Sigmoid colon (tissue), 7 donors: Measurements from ENCODE around the gene CCDC171. TPM values are rescaled to one million over a fixed set of nuclear protein-coding genes. Genes with fewer than 3 reads are reported as not detected.

Experiments
- DNase-seq: peaks from one replicate; pipeline ENCODE4 v3.0.0-alpha.2; 2019
- H3K27ac ChIP-seq, 4 donors: fragments of 200-600 bp; sonication (generic); one replicate each; pipeline ENCODE4 v1.5.1; 2016 to 2019; ENCODE audit warnings: mild to moderate bottlenecking in 1 of 4
- H3K27me3 ChIP-seq, 3 donors: fragments of 200-600 bp; sonication (generic); one replicate each; pipeline ENCODE4 v1.5.1; 2019; ENCODE audit warnings: mild to moderate bottlenecking in 1 of 3
- H3K36me3 ChIP-seq, 4 donors: fragments of 200-600 bp; sonication (generic); one replicate each; pipeline ENCODE4 v1.5.1; 2016 to 2019
- H3K4me1 ChIP-seq, 4 donors: fragments of 200-600 bp; sonication (generic); one replicate each; pipeline ENCODE4 v1.5.1; 2017 to 2019
- H3K4me3 ChIP-seq, 4 donors: fragments of 200-600 bp; sonication (generic); one replicate each; pipeline ENCODE4 v1.5.1; 2017 to 2019; ENCODE audit warnings: mild to moderate bottlenecking in 2 of 4, moderate library complexity in 1 of 4
- H3K9me3 ChIP-seq, 4 donors: fragments of 200-600 bp in 3 of 4; sonication (generic) in 3 of 4; one replicate each; pipeline versions ENCODE4 v1.5.1 to v1.6.1; 2013 to 2019
- EP300 ChIP-seq, 4 donors: sonication (generic); formaldehyde crosslinking; IDR thresholded peaks; one replicate each; pipeline ENCODE4 v1.6.1; 2017; ENCODE audit warnings: antibody characterized with exemption in 4 of 4
- POLR2A ChIP-seq, 2 donors: fragments of 450-650 bp; IDR thresholded peaks; one replicate each; pipeline ENCODE4 v1.6.1; 2016; ENCODE audit warnings: antibody characterized with exemption in 2 of 2, mild to moderate bottlenecking in 2 of 2, moderate library complexity in 2 of 2
- POLR2AphosphoS5 ChIP-seq, 4 donors: sonication (generic); formaldehyde crosslinking; IDR thresholded peaks; one replicate each; pipeline ENCODE4 v1.6.1; 2017; ENCODE audit warnings: antibody characterized with exemption in 4 of 4
- WGBS, 2 donors: extraction: QIAGEN DNeasy Blood & Tissue Kit; methylation state at CpG; one replicate each; pipeline ENCODE4 v1.1.7; 2013; 5-methylcytosine and 5-hydroxymethylcytosine counted together
- intact Hi-C: fragments of 100-400 bp; cut with DNase I; formaldehyde crosslinking; loops from one replicate; pipeline ENCODE4 v1.15.1; 2023
- polyA plus RNA-seq, 3 donors: library from polyadenylated mRNA; stranded (reverse); fragments of 200-250 nt; gene quantifications; one replicate each; pipeline ENCODE4 v1.2.3, GENCODE V29; 2013
- total RNA-seq, 4 donors: library from RNA; depleted of rRNA; stranded (reverse); fragments of >200 nt; gene quantifications; one replicate each; pipeline ENCODE4 v1.1.0, GENCODE V29; 2016
- TF ChIP-seq, protein P1 (sequence below), 4 experiments: fragments of 450-650 bp in 3 of 4; fragments of 200-600 bp in 1 of 4; IDR thresholded peaks; one replicate each; pipeline ENCODE4 v1.5.1; 2016 to 2019; ENCODE audit warnings: antibody characterized with exemption in 4 of 4, mild to moderate bottlenecking in 3 of 4, moderate library complexity in 2 of 4
- donor health status: healthy with polysubstance abuse.
- donor health status: Bipolar disorder and iron deficiency.
- donor health status: healthy.

The CCDC171 gene
- total and polyA plus RNA-seq, 7 donors: 0.46 to 6.1 (median 2.9) TPM

DNA sequence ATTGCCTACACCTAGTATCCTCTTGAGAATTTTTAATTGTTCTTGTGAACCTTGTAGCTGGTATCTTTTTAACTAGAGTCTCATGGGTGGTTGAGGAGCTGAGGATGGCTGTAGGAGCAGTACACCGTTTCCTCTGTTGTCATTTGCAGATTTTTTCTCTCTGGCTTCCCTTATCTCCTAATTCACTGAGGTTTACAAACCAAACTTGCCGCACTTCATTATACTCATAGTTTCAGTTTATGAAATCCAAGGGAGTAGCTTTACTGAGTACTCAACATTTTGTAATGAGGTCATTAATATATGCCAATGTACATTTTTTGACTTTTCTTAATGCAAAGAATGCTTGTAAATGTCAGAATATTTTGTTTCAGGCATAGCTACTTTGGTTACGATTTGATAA is 154.2 kb downstream of the CCDC171 start:
- intact Hi-C loops: no loop called here

DNA sequence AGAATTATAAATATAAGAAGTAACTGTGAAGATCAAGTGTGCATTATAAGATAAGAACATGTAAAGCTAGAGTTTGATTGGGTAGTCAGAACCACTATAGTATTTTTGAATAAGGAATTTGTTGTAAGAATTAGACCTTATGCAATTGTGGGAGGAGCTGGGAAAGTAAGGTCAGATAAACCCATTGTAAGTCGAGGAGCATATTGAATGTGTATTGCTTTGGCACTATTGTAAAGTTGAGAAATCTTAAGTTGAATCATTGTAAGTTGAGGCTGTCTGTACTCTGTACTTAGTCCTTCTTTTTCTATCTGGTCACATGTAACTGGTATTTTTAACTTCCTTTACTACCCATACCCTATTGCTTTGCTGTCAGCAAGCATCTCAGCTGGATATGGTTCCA is 158.7 kb downstream of the CCDC171 start:
- H3K36me3 ChIP-seq: no peaks in the 10 kb centered on the region
- 91 to 96% methylated on average over 1 of the region's 1 CpG for WGBS, 2 donors
- TF ChIP-seq, protein P1, sequence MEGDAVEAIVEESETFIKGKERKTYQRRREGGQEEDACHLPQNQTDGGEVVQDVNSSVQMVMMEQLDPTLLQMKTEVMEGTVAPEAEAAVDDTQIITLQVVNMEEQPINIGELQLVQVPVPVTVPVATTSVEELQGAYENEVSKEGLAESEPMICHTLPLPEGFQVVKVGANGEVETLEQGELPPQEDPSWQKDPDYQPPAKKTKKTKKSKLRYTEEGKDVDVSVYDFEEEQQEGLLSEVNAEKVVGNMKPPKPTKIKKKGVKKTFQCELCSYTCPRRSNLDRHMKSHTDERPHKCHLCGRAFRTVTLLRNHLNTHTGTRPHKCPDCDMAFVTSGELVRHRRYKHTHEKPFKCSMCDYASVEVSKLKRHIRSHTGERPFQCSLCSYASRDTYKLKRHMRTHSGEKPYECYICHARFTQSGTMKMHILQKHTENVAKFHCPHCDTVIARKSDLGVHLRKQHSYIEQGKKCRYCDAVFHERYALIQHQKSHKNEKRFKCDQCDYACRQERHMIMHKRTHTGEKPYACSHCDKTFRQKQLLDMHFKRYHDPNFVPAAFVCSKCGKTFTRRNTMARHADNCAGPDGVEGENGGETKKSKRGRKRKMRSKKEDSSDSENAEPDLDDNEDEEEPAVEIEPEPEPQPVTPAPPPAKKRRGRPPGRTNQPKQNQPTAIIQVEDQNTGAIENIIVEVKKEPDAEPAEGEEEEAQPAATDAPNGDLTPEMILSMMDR (IDR thresholded peaks at IDR 0.05): no peak
- TF ChIP-seq POLR2AphosphoS5 (IDR thresholded peaks at IDR 0.05) (no peak), POLR2A (IDR thresholded peaks at IDR 0.05) (no peak), EP300 (IDR thresholded peaks at IDR 0.05) (no peak)
- no peaks in the 10 kb centered on the region for H3K4me1 ChIP-seq
- H3K27me3 ChIP-seq: no peaks in the 10 kb centered on the region
- no peaks in the 10 kb centered on the region for H3K9me3 ChIP-seq
- no peak for DNase-seq
- no peak overlapping the region for H3K4me3 ChIP-seq
- no peak overlapping the region for H3K27ac ChIP-seq
- intact Hi-C loops: no loop called here

More for the DNA sequence above, 154.2 kb downstream of the CCDC171 start:
- H3K9me3 ChIP-seq: no peaks in the 10 kb centered on the region
- no peak overlapping the region for H3K4me3 ChIP-seq
- no peak for TF ChIP-seq POLR2AphosphoS5 (IDR thresholded peaks at IDR 0.05)
- no peak for TF ChIP-seq POLR2A (IDR thresholded peaks at IDR 0.05)
- no peak for TF ChIP-seq EP300 (IDR thresholded peaks at IDR 0.05)
- TF ChIP-seq, protein P1 (IDR thresholded peaks at IDR 0.05): no peak
- no peak for DNase-seq
- no peaks in the 10 kb centered on the region for H3K4me1 ChIP-seq
- WGBS, 2 donors: 95 to 96% methylated on average over 3 of the region's 3 CpGs
- H3K36me3 ChIP-seq: no peaks in the 10 kb centered on the region
- H3K27me3 ChIP-seq: no peaks in the 10 kb centered on the region
- H3K27ac ChIP-seq: no peak overlapping the region

DNA sequence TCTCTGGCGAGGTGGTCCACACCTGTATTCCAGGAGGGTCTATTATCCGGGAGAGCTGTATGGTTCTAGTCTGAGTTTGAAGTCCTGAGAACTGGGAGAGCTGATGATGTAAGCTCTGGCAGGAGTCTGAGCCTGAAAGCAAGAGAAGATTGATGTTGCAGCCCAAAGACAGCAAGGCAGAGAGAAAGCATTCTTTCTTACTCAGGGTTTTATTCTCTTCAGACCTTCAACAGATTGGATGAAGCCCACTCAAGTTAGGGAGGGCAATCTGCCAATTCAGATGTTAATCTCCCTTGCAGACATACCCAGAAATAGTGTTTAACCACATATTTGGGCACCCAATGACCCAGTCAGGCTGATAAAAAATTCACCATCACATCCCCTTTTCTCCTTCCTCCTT is 159.1 kb downstream of the CCDC171 start:
- Histone ChIP-seq H3K9me3 (no peaks in the 10 kb centered on the region), H3K4me3 (no peak overlapping the region), H3K4me1 (no peaks in the 10 kb centered on the region), H3K27ac (no peak overlapping the region), H3K36me3 (no peaks in the 10 kb centered on the region), H3K27me3 (no peaks in the 10 kb centered on the region)
- 93 to 94% methylated on average over 2 of the region's 2 CpGs for WGBS, 2 donors
- TF ChIP-seq, protein P1 (IDR thresholded peaks at IDR 0.05): no peak
- TF ChIP-seq POLR2A (IDR thresholded peaks at IDR 0.05) (no peak), EP300 (IDR thresholded peaks at IDR 0.05) (no peak), POLR2AphosphoS5 (IDR thresholded peaks at IDR 0.05) (no peak)
- no peak for DNase-seq
- intact Hi-C loops: no loop called here

DNA sequence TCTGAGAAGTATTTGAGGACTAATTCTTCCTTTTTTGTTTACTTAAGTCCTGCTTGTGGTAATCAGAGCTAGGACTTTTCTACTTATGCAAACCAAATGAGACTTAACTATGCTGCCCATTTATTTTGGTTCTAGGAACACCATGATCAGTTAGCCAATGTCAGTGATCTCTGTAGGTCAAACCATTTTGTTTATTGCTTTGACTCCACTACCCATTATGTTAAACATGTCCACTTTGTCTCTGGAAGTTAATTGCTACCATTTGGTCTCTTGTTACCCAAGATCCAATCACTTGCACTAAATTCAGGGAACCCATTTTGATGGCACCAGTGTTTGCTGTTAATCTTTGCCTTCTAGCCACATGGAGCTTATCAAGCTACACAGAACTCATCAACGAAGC is 161.9 kb downstream of the CCDC171 start:
- Histone ChIP-seq H3K9me3 (no peaks in the 10 kb centered on the region), H3K27me3 (no peaks in the 10 kb centered on the region), H3K4me3 (no peak overlapping the region), H3K4me1 (no peaks in the 10 kb centered on the region), H3K36me3 (no peaks in the 10 kb centered on the region), H3K27ac (no peak overlapping the region)
- 86 to 95% methylated on average over 1 of the region's 1 CpG for WGBS, 2 donors
- DNase-seq: no peak
- TF ChIP-seq POLR2AphosphoS5 (IDR thresholded peaks at IDR 0.05) (no peak), POLR2A (IDR thresholded peaks at IDR 0.05) (no peak), EP300 (IDR thresholded peaks at IDR 0.05) (no peak)
- TF ChIP-seq, protein P1 (IDR thresholded peaks at IDR 0.05): no peak
- intact Hi-C loops: no loop called here

DNA sequence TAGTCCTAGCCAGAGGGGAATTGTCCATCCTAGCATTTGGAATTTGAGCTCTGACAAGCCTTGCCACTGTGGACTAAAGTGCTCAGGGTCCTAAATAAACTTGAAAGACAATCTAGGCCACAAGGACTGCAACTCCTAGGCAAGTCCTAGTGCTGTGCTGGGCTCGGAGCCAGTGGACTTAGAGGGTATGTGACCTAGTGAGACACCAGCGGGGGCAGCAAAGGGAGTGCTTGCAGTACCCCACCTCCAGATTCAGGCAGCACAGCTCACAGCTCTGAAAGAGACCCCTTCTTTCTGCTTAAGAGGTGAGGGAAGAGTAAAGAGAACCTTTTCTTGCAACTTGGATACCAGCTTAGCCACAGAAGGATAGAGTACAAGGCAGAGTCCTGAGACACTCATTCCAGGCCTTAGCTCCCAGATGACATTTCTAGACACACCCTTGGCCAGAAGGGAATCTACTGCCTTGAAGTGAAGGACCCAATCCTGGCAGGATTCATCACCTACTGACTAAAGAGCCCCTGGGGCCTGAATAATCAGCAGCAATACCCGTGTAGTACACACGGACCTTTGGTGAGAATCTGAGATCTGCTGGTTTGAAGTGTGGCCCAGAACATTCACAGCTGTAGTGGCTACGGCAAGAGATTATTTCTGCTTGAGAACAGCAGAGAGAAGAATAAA is 164.6 kb downstream of the CCDC171 start:
- Histone ChIP-seq H3K4me3 (no peak overlapping the region), H3K27me3 (no peaks in the 10 kb centered on the region), H3K27ac (no peak overlapping the region), H3K36me3 (no peaks in the 10 kb centered on the region), H3K9me3 (no peaks in the 10 kb centered on the region), H3K4me1 (no peaks in the 10 kb centered on the region)
- 94 to 96% methylated on average over 5 of the region's 5 CpGs for WGBS, 2 donors
- intact Hi-C loops: no loop called here
- TF ChIP-seq POLR2AphosphoS5 (IDR thresholded peaks at IDR 0.05) (no peak), EP300 (IDR thresholded peaks at IDR 0.05) (no peak), POLR2A (IDR thresholded peaks at IDR 0.05) (no peak)
- TF ChIP-seq, protein P1 (IDR thresholded peaks at IDR 0.05): no peak
- no peak for DNase-seq
